ENCODE results near the gene BICC1.

GRCh38 chr10:58782876-58783851 is 270.5 kb downstream of the BICC1 start:
- TF ChIP-seq EZH2 (IDR thresholded peaks at IDR 0.05; ENCODE audit: borderline replicate concordance, insufficient read depth, low read depth, low read length, poor library complexity, severe bottlenecking) (no peak), CTCF (IDR thresholded peaks at IDR 0.05) (no peak)

All from B cell (primary cell).